NCI-H748 treated with DMSO at 0.1 percent for 48 hours (cell line): ENCODE results near the gene ASL.
"Not testable (repeated sequence)": the region's sequence is repeated elsewhere in the genome, so short reads cannot be mapped to it uniquely, and the experiment has no call there.

Experiments
- DNase-seq: peaks from one replicate; lab custom pipeline; 2025; lab: John Stamatoyannopoulos, UW

Gene ASL

DNA sequence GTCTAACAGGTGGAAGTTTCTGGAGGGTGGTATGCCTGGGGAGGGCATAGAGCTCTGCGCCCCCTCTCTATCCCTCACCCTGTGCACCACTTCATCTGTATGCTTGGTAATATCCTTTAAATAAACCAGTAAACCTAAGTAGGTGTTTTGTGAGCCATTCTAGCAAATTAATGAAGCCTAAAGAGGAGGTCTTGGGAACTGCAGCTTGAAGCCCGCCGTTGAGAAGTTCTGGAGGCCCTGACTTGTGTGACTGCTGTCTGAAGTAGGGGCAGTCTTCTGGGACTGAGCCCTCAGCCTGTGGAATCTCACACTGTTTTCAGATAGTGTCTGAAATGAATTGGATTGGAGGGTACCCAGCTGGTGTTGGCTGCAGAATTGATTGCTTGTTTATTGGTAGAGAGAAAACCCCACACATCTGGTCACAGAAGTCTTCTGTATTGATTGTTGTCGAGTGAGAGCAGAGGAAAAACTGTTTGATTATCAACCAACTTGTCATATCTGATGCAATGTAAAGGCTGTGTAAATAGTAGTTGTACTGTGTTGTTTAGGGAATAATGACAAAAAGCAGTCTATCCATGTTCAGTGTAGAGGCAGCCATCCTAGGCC is 43.7 kb downstream of the ASL start:
- DNase-seq, result no peak

DNA sequence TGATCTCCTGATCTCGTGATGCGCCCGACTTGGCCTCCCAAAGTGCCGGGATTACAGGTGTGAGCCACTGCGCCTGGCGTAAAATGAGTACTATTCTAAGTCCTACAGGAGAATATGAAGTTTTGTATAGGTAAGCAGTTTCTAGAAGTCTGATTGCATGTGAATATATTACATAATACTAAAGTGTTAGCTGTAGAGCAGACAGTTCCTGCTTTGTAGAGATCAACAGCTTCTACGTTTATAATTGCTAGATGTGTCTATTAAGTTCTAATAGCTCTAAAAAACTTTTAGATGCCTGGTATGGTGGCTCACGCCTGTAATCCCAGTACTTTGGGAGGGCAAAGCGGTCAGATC is 47.5 kb downstream of the ASL start:
- no peak for DNase-seq

DNA sequence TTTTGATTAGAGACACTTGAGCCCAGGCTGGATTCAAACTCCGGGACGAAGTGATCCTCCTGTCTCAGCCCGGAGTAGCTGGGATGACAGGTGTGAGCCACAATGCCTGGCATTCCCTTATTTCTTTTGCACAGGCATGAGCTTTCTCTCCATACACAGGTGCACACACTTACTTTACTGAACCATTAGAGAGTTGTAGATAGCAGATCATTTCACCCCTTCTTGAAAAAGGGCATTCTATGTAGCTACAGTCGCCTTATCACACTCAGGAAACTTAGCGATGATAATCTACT is 48.9 kb downstream of the ASL start:
- DNase-seq, result not testable (repeated sequence)

DNA sequence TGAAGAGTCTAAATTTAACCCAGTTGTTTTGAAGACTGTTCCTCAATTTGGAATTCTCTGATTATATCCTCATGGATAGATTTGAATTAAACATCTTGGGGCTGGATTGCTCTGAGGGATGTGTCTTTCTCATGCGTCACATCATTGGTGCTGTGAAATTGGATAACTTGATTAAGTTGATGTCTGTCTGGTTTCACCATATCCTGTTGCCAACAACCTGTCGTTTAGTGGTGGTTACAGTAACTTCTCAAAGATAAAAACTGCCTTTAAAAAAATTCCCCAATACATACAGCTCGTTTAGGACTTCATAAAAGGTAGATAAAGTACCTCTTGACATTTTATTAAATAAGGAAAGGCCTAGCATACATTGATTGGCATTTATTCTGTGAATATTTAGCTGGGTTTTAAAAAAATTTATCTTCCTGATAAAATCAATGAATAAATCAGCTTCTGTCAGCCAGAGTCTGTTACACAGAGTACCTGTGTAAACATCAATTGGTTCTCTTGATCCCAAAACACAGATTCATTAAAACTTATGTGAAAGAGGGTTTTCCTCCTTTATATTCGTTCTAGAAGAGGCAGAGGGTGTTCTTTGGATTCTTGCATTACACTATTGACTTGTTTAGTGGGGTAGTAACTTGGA is 49.6 kb downstream of the ASL start:
- no peak for DNase-seq

DNA sequence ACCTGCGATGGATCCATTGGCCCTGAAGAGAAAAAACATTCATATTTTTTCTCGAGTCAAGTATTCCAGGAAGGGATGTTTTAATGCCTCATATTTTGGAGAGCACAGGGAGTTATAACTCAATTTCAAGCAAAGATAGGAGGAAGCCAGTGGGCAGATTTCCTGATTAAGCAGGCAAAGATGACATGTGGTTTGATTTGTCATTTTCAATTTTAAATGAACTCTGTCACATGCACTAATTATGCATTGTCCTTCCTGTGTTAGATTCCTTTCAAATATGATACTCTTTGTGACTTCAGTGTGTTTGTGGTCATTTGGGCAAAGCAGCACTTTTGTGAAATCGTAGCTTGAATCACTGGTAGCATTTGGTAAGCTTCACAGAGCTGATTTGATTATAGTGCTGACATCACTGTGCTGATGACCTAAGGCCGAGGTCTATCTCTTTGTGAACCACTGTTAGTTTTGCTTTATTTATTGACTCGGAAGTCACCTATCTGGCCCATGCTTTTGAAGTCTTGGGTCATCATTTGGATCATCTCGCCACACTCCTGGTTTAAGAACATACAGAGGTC is 50.2 kb downstream of the ASL start:
- DNase-seq, result not testable (repeated sequence)

DNA sequence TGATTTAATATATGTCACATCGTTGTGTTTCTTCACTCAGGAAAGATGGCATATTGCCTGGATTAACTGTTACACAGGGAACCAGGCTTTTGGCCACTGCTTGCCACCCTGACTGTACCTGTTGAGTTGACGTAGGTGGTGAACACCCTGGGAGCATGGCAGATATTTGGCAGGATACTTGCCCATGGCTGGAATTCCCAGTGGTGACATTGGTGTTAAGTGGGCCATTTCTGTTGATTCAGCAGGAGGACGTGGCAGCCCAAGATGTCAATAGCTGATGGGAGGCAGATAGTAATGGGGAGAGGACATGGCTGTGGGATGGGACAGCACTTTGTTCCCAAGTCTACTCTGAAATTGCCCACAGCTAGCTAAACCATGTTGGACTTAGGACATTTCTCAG is 51.6 kb downstream of the ASL start:
- not testable (repeated sequence) for DNase-seq

DNA sequence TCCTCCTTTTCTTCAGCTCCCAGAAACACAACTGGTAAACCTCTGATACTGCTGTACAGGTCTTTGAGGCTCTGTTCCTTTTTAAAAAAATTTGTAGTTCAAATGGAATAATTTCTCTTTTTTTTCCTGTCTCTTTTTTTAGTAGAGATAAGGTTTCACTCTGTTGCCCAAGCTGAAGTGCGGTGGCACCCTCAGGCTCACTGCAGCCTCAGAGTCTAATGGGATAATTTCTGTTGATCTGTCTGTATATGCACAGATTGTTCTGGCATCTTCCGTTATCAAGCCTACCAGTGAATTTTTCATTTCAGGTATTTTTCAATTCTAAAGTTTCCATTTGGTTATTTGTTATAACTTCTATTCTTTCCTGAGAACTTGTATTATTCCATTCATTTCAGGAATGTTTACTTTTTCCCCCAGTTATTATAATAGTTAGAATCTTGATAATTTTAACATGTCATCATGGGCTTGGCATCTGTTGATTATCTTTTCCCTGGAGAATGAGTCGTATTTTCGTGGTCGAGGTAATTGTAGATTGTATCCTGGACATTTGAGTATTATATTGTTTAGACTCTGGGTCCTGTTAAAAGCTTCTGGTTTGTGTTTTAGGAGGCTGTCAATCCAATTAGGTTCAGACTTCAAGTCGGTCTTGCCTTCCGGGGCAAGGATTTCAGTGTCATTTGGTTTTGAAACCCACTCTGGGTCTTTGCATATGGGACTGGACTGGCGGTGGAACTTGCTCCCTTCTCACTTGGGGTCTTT is 63.6 kb downstream of the ASL start:
- DNase-seq, result no peak

DNA sequence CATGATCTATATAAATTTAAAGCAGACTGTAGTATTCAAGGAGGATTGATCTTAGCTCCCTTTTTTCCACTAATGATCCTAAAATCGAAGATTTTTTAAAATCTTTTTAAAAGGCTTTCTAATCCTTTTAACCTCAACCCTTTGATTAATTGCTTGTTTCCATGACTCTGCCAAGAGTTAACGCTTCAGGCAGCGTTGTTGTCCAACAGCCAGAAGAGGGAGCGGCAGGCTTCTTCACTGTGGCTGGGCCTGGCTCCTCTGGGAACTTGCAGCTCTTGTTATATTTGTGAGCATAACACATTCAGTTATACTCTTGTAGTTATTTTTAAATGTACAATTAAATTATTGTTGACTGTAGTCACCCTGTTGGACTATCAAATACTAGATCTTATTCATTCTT is 65.3 kb downstream of the ASL start:
- DNase-seq, result no peak

DNA sequence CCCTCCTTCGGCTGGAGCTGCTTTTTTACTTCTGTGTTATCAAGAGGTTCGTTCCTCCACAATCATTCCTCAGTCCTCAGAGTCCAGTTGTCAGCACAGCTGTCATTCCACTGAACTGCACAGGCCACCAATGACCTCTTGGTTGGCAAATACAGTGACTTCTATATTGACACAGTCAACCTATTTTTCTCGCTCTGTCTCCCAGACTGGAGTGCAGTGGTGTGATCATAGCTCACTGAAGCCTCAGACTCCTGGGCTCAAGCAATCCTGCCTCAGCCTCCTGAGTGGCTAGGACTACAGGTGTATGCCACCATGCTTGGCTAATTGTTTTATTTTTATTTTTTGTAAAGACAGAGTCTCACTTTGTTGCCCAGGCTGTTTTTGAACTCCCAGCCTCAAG is 66.7 kb downstream of the ASL start:
- DNase-seq, result no peak

DNA sequence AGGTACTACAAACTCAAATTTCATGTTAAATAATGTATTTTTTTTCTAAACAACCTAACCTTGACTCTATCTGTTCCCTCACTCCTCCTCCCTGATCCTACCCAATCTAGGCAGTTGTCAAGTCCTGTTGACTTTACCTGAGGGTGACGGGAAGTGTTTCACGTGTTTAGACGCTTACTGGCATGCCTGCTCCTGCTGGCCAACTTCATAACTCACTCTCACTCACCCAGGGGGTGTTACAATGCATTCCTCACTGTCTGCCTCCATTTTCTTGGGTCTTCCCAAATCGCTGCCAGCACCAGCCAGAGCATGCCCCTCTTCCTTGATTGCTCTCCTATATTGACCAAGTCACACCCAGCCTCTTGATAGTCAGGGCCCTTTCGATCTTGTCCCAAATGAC is 67.4 kb downstream of the ASL start:
- DNase-seq, result no peak
